ENCODE results near the gene RASSF4.

Gene RASSF4

GRCh38 chr10:44982496-44982895 is 22.9 kb downstream of the RASSF4 start:
- in situ Hi-C loops (cut with MboI; ENCODE audit: low sequenced_read_pairs): no loop called here

GRCh38 chr10:44983066-44983894 is 23.7 kb downstream of the RASSF4 start:
- in situ Hi-C loops (cut with MboI; ENCODE audit: low sequenced_read_pairs): no loop called here

GRCh38 chr10:44983895-44984278 is 24.3 kb downstream of the RASSF4 start:
- in situ Hi-C loops (cut with MboI; ENCODE audit: low sequenced_read_pairs): no loop called here

GRCh38 chr10:44984671-44985101 is 25.1 kb downstream of the RASSF4 start:
- in situ Hi-C loops (cut with MboI; ENCODE audit: low sequenced_read_pairs): no loop called here

- in situ Hi-C loops (cut with MboI; ENCODE audit: low sequenced_read_pairs): no loop called here
Measured at GRCh38 chr10:44985175-44985681, 25.6 kb downstream of the RASSF4 start.

- in situ Hi-C loops (cut with MboI; ENCODE audit: low sequenced_read_pairs): no loop called here
Measured at GRCh38 chr10:44986179-44986578, 26.6 kb downstream of the RASSF4 start.

- in situ Hi-C loops (cut with MboI; ENCODE audit: low sequenced_read_pairs): no loop called here
Measured at GRCh38 chr10:44986670-44987069, 27.1 kb downstream of the RASSF4 start.

GRCh38 chr10:44988957-44989585 is 29.5 kb downstream of the RASSF4 start:
- in situ Hi-C loops (cut with MboI; ENCODE audit: low sequenced_read_pairs): no loop called here

GRCh38 chr10:44989597-44990301 is 30.1 kb downstream of the RASSF4 start:
- in situ Hi-C loops (cut with MboI; ENCODE audit: low sequenced_read_pairs): no loop called here

GRCh38 chr10:44990302-44990655 is 30.7 kb downstream of the RASSF4 start:
- in situ Hi-C loops (cut with MboI; ENCODE audit: low sequenced_read_pairs): no loop called here

GRCh38 chr10:44990965-44991364 is 31.4 kb downstream of the RASSF4 start:
- in situ Hi-C loops (cut with MboI; ENCODE audit: low sequenced_read_pairs): no loop called here

- in situ Hi-C loops (cut with MboI; ENCODE audit: low sequenced_read_pairs): no loop called here
Measured at GRCh38 chr10:44991571-44991970, 32.0 kb downstream of the RASSF4 start.

- in situ Hi-C loops (cut with MboI; ENCODE audit: low sequenced_read_pairs): no loop called here
Measured at GRCh38 chr10:44992070-44992731, 32.6 kb downstream of the RASSF4 start.

- in situ Hi-C loops (cut with MboI; ENCODE audit: low sequenced_read_pairs): no loop called here
Measured at GRCh38 chr10:44992732-44993225, 33.2 kb downstream of the RASSF4 start.

GRCh38 chr10:44993226-44993921 is 33.8 kb downstream of the RASSF4 start:
- in situ Hi-C loops (cut with MboI; ENCODE audit: low sequenced_read_pairs): no loop called here

- in situ Hi-C loops (cut with MboI; ENCODE audit: low sequenced_read_pairs): no loop called here
Measured at GRCh38 chr10:44993922-44994751, 34.5 kb downstream of the RASSF4 start.

- in situ Hi-C loops (cut with MboI; ENCODE audit: low sequenced_read_pairs): no loop called here
Measured at GRCh38 chr10:44994752-44995530, 35.3 kb downstream of the RASSF4 start.

- in situ Hi-C loops (cut with MboI; ENCODE audit: low sequenced_read_pairs): no loop called here
Measured at GRCh38 chr10:44995581-44995913, 35.9 kb downstream of the RASSF4 start.
